HEK293 (cell line): ENCODE measurements around the gene CFAP45.

Experiments used
- CTCF ChIP-seq: fragments of 450-650 bp; formaldehyde crosslinking; IDR thresholded peaks from 2 replicates; pipeline ENCODE4 v1.5.1; 2016; ENCODE audit warnings: missing biosample characterization, missing genetic modification characterization
- TSHZ1 ChIP-seq: fragments of 450-650 bp; formaldehyde crosslinking; IDR thresholded peaks from 2 replicates; pipeline ENCODE4 v1.5.1; 2016; ENCODE audit warnings: missing biosample characterization, missing genetic modification characterization, borderline replicate concordance
- ZBTB26 ChIP-seq: fragments of 450-650 bp; formaldehyde crosslinking; optimal IDR thresholded peaks from 2 replicates; pipeline ENCODE3; 2016; ENCODE audit warnings: missing biosample characterization, mild to moderate bottlenecking, missing genetic modification characterization
- ZBTB8A ChIP-seq: fragments of 450-650 bp; formaldehyde crosslinking; IDR thresholded peaks from 2 replicates; pipeline ENCODE4 v1.5.1; 2016; ENCODE audit warnings: missing biosample characterization, missing genetic modification characterization
- ZNF571 ChIP-seq: fragments of 450-650 bp; formaldehyde crosslinking; IDR thresholded peaks from 2 replicates; pipeline ENCODE4 v1.5.0; 2017; ENCODE audit warnings: missing biosample characterization, missing genetic modification characterization
- ZNF629 ChIP-seq: fragments of 450-650 bp; formaldehyde crosslinking; IDR thresholded peaks from 2 replicates; pipeline ENCODE4 v1.5.1; 2017; ENCODE audit warnings: missing biosample characterization, missing genetic modification characterization

GRCh38 chr1:159867664-159868026 is 32.3 kb downstream of the CFAP45 start:
- TF ChIP-seq ZBTB26 (no peak), ZNF571 (tag by site-specific recombination) (no peak), CTCF (tag by site-specific recombination) (no peak), ZBTB8A (tag by site-specific recombination) (no peak), TSHZ1 (tag by site-specific recombination) (no peak), ZNF629 (no peak)
